B cell (primary cell): ENCODE measurements around the gene RSAD1.

Source experiments
- CTCF ChIP-seq: fragments of 200-600 bp; IDR thresholded peaks from one replicate; pipeline ENCODE4 v1.8.0; 2022; ENCODE audit warnings: antibody characterized with exemption, mild to moderate bottlenecking
- EZH2 ChIP-seq: IDR thresholded peaks from 2 replicates; pipeline ENCODE4 v1.6.1; 2012; ENCODE audit warnings: borderline replicate concordance, low read depth, mild to moderate bottlenecking, moderate library complexity, low read length; ENCODE audit not compliant: insufficient read depth, poor library complexity, severe bottlenecking

- TF ChIP-seq CTCF (no peak), EZH2 (no peak)
These were observed 13.0 kb upstream of the RSAD1 start for GRCh38 chr17:50465635-50466034.
